Subcutaneous abdominal adipose tissue (tissue), 5 donors: ENCODE measurements around the gene SEMA3F.

ENCODE experiments used
- H3K27ac ChIP-seq: one replicate; pipeline ENCODE4 v1.7.0; 2013; ENCODE audit warnings: low read depth, mild to moderate bottlenecking, inconsistent platforms, low read length, moderate library complexity
- H3K27me3 ChIP-seq, 5 donors: one replicate each; pipeline ENCODE4 v1.7.0; 2013; ENCODE audit warnings: low read length in 5 of 5, inconsistent platforms in 1 of 5; ENCODE audit not compliant: control insufficient read depth in 5 of 5, insufficient read depth in 4 of 5
- H3K36me3 ChIP-seq, 5 donors: one replicate each; pipeline ENCODE4 v1.7.0; 2013; ENCODE audit warnings: low read length in 5 of 5; ENCODE audit not compliant: control insufficient read depth in 5 of 5, insufficient read depth in 5 of 5
- H3K4me1 ChIP-seq, 5 donors: one replicate each; pipeline ENCODE4 v1.7.0; 2013; ENCODE audit warnings: low read length in 5 of 5, mild to moderate bottlenecking in 3 of 5, moderate library complexity in 1 of 5; ENCODE audit not compliant: control insufficient read depth in 5 of 5, insufficient read depth in 5 of 5
- H3K4me3 ChIP-seq, 5 donors: one replicate each; pipeline ENCODE4 v1.7.0; 2013; ENCODE audit warnings: low read length in 5 of 5, low read depth in 1 of 5
- H3K9ac ChIP-seq, 5 donors: one replicate each; pipeline ENCODE4 v1.7.0; 2013; ENCODE audit warnings: low read length in 5 of 5, mild to moderate bottlenecking in 4 of 5, moderate library complexity in 3 of 5
- H3K9me3 ChIP-seq, 5 donors: one replicate each; pipeline ENCODE4 v1.7.0; 2013; ENCODE audit warnings: low read length in 5 of 5; ENCODE audit not compliant: control insufficient read depth in 5 of 5
- donor health status: healthy.
- donor health status: healthy.
- donor health status: healthy.
- donor health status: healthy.
- donor health status: healthy.

Gene SEMA3F

GRCh38 chr3:50153782-50154475 is 1.2 kb upstream of the SEMA3F start:
- Histone ChIP-seq H3K9ac (no peak overlapping the region), H3K9me3 (no peaks in the 10 kb centered on the region)

DNA sequence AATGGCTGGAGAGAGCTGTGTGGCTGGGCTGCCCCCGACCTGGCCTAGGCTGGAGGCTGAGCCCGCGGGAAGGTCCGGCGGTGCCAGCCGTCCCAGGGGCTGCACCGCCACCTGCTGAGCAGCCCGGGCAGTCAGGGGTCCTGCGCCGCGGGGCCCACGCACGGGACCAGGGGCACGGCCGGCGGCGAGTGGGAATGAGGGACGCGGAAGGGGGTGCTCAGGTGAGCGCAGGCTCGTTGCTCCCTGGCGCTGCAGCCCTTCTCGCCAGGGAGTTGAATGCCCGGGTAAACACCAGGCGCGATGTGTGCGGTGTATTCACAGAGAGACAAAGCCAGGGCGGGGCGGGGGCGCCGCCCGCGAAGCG is 666 bp upstream of the SEMA3F start:
- no peak overlapping the region for H3K9ac ChIP-seq
- H3K27me3 ChIP-seq = peaks cover 3 to 22% (median 10%) of the 10 kb centered on the region in 5 donors
- H3K4me3 ChIP-seq = peak overlapping the region in 2 of 5 donors; percentile 26 to 53
- no peaks in the 10 kb centered on the region for H3K9me3 ChIP-seq
- H3K4me1 ChIP-seq = peaks cover 0 to 51% (median 37%) of the 10 kb centered on the region in 5 donors
- H3K36me3 ChIP-seq = no peaks in the 10 kb centered on the region
- H3K27ac ChIP-seq = no peak overlapping the region

More at GRCh38 chr3:50153782-50154475, 1.2 kb upstream of the SEMA3F start:
- peak overlapping the region in 1 of 5 donors; percentile 26 for H3K4me3 ChIP-seq
- peaks cover 0 to 46% (median 37%) of the 10 kb centered on the region in 5 donors for H3K4me1 ChIP-seq
- no peaks in the 10 kb centered on the region for H3K36me3 ChIP-seq
- H3K27ac ChIP-seq = no peak overlapping the region
- peaks cover 3 to 22% (median 10%) of the 10 kb centered on the region in 5 donors for H3K27me3 ChIP-seq

DNA sequence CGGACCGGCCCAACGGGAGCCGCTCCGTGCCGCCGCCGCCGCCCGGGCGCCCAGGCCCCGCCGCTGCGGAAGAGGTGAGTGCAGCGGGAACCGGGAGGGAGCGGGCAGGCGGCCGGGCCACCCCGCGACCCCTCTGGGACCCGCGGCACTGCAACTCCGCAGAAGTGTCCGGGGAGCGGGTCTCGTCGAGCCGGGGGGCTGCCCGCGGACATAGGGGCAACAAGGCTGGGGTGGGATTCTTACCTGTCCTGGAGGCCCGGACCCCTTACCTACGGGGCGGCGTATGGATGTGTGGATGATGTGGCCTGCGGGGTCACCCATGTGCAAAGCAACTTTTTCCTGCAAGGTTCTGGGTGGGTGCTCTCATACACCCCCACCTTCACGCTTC is 361 bp downstream of the SEMA3F start:
- Histone ChIP-seq H3K27me3 (peaks cover 3 to 22% (median 10%) of the 10 kb centered on the region in 5 donors), H3K9ac (peak overlapping the region in 4 of 5 donors; percentile 27 to 86 (median 55)), H3K36me3 (no peaks in the 10 kb centered on the region), H3K9me3 (no peaks in the 10 kb centered on the region), H3K4me1 (peaks cover 0 to 62% (median 44%) of the 10 kb centered on the region in 5 donors), H3K4me3 (peak overlapping the region; percentile 55 to 78 (median 73)), H3K27ac (peak overlapping the region; percentile 83)

- peaks cover 0 to 66% (median 45%) of the 10 kb centered on the region in 5 donors for H3K4me1 ChIP-seq
- H3K27ac ChIP-seq = peak overlapping the region; percentile 83
- no peaks in the 10 kb centered on the region for H3K36me3 ChIP-seq
- peak overlapping the region in 4 of 5 donors; percentile 27 to 86 (median 55) for H3K9ac ChIP-seq
- peaks cover 3 to 22% (median 10%) of the 10 kb centered on the region in 5 donors for H3K27me3 ChIP-seq
- no peaks in the 10 kb centered on the region for H3K9me3 ChIP-seq
- peak overlapping the region; percentile 55 to 78 (median 73) for H3K4me3 ChIP-seq
Observed at GRCh38 chr3:50155891-50156290, 767 bp downstream of the SEMA3F start.

DNA sequence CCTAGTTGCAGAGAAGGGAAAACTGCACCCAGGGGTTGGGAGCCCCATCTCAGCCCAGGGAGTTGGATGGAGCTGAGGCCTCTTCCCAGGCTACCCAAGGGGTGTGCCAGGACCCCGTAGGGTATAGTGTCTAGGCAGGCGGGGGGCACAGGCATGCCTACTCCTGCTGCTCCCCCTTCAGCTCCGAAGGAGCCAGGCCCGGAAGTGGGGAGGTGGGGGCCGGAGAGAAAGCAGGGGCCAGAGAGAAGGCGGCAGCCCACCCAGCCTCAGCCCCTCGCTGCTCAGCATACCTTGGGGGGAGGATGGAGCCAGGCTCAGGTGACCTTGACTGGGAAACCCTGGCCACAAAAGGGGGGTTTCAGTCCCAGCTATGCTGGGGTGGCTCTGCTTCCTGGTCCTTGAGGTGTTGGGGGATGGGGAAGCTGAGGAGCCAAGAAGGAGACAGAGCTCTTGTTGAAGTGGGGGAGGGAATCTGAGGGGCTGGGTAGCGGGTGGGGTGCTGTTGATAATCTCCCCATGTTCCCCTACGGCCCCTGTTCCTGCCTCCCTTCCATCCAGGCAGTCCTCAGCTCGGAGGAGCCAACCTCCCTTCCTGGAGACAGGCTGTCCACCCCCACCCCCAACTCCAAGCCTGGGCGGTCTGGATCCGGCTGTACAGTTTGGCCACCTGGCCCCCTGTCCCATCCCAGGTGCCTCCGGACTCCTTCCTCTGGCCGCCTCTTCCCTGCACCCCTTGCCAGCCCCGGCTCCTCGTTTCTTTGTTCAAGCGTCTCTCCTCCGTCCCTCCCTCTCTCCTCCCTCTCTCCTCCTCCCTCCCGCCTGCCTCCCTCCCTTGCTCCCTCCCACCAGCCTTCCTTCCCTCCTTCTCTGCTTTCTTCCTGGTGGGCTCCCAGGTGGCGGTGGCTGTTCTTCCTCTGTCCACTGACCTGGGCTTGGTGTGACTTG is 1.7 kb downstream of the SEMA3F start:
- Histone ChIP-seq H3K36me3 (no peaks in the 10 kb centered on the region), H3K27ac (peak overlapping the region; percentile 83), H3K4me3 (peak overlapping the region in 4 of 5 donors; percentile 69 to 78 (median 74)), H3K4me1 (peaks cover 0 to 73% (median 49%) of the 10 kb centered on the region in 5 donors), H3K9ac (peak overlapping the region in 4 of 5 donors; percentile 8 to 86 (median 60)), H3K27me3 (peaks cover 3 to 22% (median 10%) of the 10 kb centered on the region in 5 donors), H3K9me3 (no peaks in the 10 kb centered on the region)

DNA sequence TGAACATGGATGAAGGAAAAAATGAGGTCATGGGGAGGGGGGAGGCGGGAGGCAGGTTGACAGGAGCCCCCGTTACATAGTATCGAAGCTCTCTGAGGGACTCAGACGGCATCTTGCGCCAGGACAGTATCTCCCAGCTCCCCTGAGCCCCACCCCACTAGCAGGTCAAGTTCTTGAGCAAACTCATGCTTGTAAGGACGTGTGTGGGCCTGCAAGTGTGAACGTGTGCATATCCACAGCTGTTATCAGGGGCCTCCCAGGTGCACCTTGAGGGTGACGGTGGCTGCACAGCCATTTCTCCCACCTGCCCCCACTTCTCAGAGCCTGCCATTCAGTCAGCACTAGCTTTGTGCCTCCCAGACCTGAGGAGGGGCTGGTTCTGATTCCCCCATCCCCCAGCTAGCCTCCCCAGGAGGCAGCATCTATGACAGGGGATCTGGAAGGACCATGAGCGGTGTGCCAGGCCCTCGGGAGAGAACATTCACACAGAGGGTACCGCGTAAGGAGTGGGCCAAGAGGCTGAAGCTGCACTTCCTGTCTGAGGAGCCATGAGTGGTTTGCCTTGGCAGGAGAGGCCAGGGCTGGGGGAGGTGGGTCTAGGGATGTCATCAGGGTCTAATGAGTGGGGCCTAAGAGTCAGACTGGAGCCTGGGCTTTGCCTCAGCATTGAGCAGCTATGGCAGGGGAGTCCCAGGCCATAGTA is 2.9 kb downstream of the SEMA3F start:
- peak overlapping the region in 3 of 5 donors; percentile 7 to 73 (median 69) for H3K4me3 ChIP-seq
- H3K27me3 ChIP-seq = peaks cover 3 to 22% (median 10%) of the 10 kb centered on the region in 5 donors
- H3K9ac ChIP-seq = peak overlapping the region in 2 of 5 donors; percentile 49 to 86
- H3K36me3 ChIP-seq = no peaks in the 10 kb centered on the region
- H3K27ac ChIP-seq = peak overlapping the region; percentile 83
- H3K4me1 ChIP-seq = peaks cover 0 to 83% (median 55%) of the 10 kb centered on the region in 5 donors
- no peaks in the 10 kb centered on the region for H3K9me3 ChIP-seq

DNA sequence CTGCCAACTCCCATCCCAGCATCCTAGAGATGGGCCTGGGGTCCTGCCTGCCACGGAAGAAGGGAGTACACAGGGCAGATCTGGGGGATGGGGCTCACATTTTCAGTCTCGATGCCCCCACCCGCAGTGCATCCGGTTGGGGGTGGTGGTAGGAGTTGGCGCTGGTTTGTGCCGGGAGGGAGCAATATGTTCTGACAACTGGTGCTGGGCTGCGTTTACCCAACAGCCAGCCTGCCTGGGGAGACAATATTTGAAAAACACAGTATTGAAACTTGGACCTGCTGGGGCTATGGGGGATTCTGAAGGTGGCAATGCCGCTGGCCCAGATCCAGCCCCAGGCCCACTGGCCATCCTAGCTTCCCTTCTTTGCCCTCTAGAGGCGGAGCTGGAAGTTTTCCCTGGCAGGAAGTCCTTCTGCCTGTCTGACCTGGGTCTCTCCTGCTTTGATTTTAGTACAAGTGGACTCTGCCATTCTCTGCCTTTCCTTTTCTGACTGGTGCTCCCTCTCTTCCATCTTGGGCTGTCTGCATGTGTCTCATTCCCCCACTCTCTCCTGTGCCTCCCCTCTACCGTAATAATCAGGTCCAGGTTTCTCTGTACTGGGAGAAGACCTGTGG is 3.5 kb downstream of the SEMA3F start:
- peaks cover 3 to 22% (median 10%) of the 10 kb centered on the region in 5 donors for H3K27me3 ChIP-seq
- H3K4me3 ChIP-seq = peak overlapping the region in 1 of 5 donors; percentile 7
- H3K4me1 ChIP-seq = peaks cover 0 to 90% (median 61%) of the 10 kb centered on the region in 5 donors
- H3K9me3 ChIP-seq = no peaks in the 10 kb centered on the region
- peak overlapping the region; percentile 83 for H3K27ac ChIP-seq
- H3K9ac ChIP-seq = peak overlapping the region in 1 of 5 donors; percentile 48
- H3K36me3 ChIP-seq = no peaks in the 10 kb centered on the region

DNA sequence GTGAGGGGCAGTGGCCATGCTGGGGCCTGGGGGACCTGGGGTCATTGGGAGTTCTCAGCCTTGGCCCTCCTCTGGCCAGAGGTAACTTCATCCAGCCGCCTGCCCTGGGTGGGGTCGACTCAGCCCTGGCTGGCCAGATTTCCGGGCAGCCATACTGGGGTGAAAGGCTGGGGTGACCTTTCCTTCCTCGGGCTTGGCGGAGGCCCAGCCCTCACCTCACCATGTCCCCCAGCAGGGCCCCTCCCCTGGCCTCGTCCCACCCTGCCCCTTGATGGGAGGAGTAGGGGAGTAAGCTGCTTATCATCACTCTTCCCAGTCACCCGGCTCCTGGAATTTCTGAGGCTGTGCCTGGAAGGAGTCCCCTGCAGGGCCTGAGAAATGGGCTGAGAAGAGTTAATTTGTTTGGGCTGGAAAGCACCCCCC is 5.4 kb downstream of the SEMA3F start:
- no peaks in the 10 kb centered on the region for H3K9me3 ChIP-seq
- H3K9ac ChIP-seq = peak overlapping the region in 2 of 5 donors; percentile 46 to 56
- H3K4me3 ChIP-seq = peak overlapping the region in 1 of 5 donors; percentile 13
- peak overlapping the region; percentile 83 for H3K27ac ChIP-seq
- peaks cover 2 to 21% (median 10%) of the 10 kb centered on the region in 5 donors for H3K27me3 ChIP-seq
- peaks cover 17 to 100% (median 72%) of the 10 kb centered on the region in 5 donors for H3K4me1 ChIP-seq
- no peaks in the 10 kb centered on the region for H3K36me3 ChIP-seq

GRCh38 chr3:50161320-50161719 is 6.2 kb downstream of the SEMA3F start:
- peaks cover 20 to 100% (median 72%) of the 10 kb centered on the region in 5 donors for H3K4me1 ChIP-seq
- peak overlapping the region in 1 of 5 donors; percentile 13 for H3K4me3 ChIP-seq
- no peaks in the 10 kb centered on the region for H3K9me3 ChIP-seq
- peak overlapping the region in 1 of 5 donors; percentile 54 for H3K9ac ChIP-seq
- H3K27me3 ChIP-seq = peaks cover 0 to 14% (median 5%) of the 10 kb centered on the region in 5 donors
- H3K36me3 ChIP-seq = no peaks in the 10 kb centered on the region
- peak overlapping the region; percentile 83 for H3K27ac ChIP-seq
